SK-N-SH (cell line): ENCODE results near the gene ZNF622.

Source experiments
- EP300 ChIP-seq, 2 experiments: IDR thresholded peaks; 2 replicates each; pipeline versions ENCODE4 v1.4.0 to v1.6.1; 2012; ENCODE audit warnings: borderline replicate concordance in 1 of 2, low read depth in 1 of 2, low read length in 1 of 2
- TAF1 ChIP-seq: IDR thresholded peaks from 2 replicates; pipeline ENCODE4 v1.6.1; 2012; ENCODE audit warnings: low read depth, mild to moderate bottlenecking, low read length, moderate library complexity, borderline replicate concordance
- TF ChIP-seq, protein P1 (sequence below): fragments of 200-600 bp; sonication (generic); IDR thresholded peaks from 2 replicates; pipeline ENCODE4 v1.6.1; 2017; ENCODE audit warnings: antibody characterized with exemption, mild to moderate bottlenecking, moderate library complexity

DNA sequence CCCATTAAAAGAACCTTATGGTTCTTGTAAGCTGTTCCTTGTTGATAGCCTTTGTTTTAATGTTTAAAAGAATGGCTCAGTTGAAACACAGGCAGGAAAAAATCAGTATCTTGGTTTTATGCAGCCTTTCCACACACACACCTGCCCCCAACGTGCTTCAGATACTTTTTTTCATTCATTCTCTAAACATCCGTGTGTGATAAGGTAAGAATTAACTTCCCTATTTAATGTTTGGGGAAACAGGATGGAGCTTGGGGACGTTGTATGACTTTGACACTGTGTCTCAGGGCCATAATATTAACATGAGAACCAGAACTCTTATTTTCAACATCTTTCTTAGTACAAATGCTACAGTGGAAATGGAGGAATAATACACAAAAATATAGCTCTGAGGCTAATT is 5.8 kb upstream of the ZNF622 start:
- TF ChIP-seq, protein P1, sequence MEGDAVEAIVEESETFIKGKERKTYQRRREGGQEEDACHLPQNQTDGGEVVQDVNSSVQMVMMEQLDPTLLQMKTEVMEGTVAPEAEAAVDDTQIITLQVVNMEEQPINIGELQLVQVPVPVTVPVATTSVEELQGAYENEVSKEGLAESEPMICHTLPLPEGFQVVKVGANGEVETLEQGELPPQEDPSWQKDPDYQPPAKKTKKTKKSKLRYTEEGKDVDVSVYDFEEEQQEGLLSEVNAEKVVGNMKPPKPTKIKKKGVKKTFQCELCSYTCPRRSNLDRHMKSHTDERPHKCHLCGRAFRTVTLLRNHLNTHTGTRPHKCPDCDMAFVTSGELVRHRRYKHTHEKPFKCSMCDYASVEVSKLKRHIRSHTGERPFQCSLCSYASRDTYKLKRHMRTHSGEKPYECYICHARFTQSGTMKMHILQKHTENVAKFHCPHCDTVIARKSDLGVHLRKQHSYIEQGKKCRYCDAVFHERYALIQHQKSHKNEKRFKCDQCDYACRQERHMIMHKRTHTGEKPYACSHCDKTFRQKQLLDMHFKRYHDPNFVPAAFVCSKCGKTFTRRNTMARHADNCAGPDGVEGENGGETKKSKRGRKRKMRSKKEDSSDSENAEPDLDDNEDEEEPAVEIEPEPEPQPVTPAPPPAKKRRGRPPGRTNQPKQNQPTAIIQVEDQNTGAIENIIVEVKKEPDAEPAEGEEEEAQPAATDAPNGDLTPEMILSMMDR, result no peak
- no peak for TF ChIP-seq EP300 (IDR thresholded peaks at IDR 0.05; ENCODE audit: borderline replicate concordance in 1 of 2, low read depth in 1 of 2, low read length in 1 of 2)
- TF ChIP-seq TAF1, result no peak
